Skeletal muscle tissue (tissue), 5 donors: ENCODE results near the gene RHOG. TPM values are rescaled to one million over a fixed set of nuclear protein-coding genes. Genes with fewer than 3 reads are reported as not detected.

Source experiments
- H3K27ac ChIP-seq: one replicate; pipeline ENCODE4 v1.7.0; 2013; ENCODE audit warnings: mild to moderate bottlenecking, low read depth, low read length, inconsistent platforms
- H3K27me3 ChIP-seq, 3 donors: one replicate each; pipeline ENCODE4 v1.7.0; 2013; ENCODE audit warnings: low read length in 3 of 3; ENCODE audit not compliant: control insufficient read depth in 3 of 3, insufficient read depth in 3 of 3
- H3K36me3 ChIP-seq, 3 donors: one replicate each; pipeline ENCODE4 v1.7.0; 2013; ENCODE audit warnings: low read length in 3 of 3; ENCODE audit not compliant: control insufficient read depth in 3 of 3, insufficient read depth in 3 of 3
- H3K4me1 ChIP-seq, 3 donors: one replicate each; pipeline ENCODE4 v1.7.0; 2013; ENCODE audit warnings: low read length in 3 of 3, mild to moderate bottlenecking in 3 of 3; ENCODE audit not compliant: control insufficient read depth in 3 of 3, insufficient read depth in 3 of 3
- H3K4me3 ChIP-seq, 3 donors: one replicate each; pipeline ENCODE4 v1.7.0; 2013; ENCODE audit warnings: low read length in 3 of 3
- H3K9ac ChIP-seq, 3 donors: one replicate each; pipeline ENCODE4 v1.7.0; 2013; ENCODE audit warnings: low read length in 3 of 3, mild to moderate bottlenecking in 3 of 3, moderate library complexity in 2 of 3, low read depth in 1 of 3
- H3K9me3 ChIP-seq, 3 donors: one replicate each; pipeline ENCODE4 v1.7.0; 2013; ENCODE audit warnings: low read length in 3 of 3; ENCODE audit not compliant: control insufficient read depth in 3 of 3
- small RNA-seq: library from RNA; depleted of rRNA; stranded (forward); fragments of <200 nt; gene quantifications from one replicate; pipeline ENCODE3, GENCODE V24; 2014
- total RNA-seq: library from RNA; depleted of rRNA; stranded (reverse); fragments of >200 nt; gene quantifications from one replicate; pipeline ENCODE4 v1.2.3, GENCODE V29; 2014
- donor health status: Osteomylitis.

Gene RHOG
- total RNA-seq, 1 donor from 2014 or later, result 1.6 TPM

- H3K9me3 ChIP-seq, result no peaks in the 10 kb centered on the region
- H3K27ac ChIP-seq, result no peak overlapping the region
- H3K4me1 ChIP-seq, result peaks cover 0 to 8% (median 6%) of the 10 kb centered on the region in 3 donors
- H3K9ac ChIP-seq, result no peak overlapping the region
- no peak overlapping the region for H3K4me3 ChIP-seq
- H3K36me3 ChIP-seq, result peaks cover 5 to 10% (median 7%) of the 10 kb centered on the region in 3 donors
- no peaks in the 10 kb centered on the region for H3K27me3 ChIP-seq
These were observed 57.1 kb downstream of the RHOG start for GRCh38 chr11:3783611-3784010.

DNA sequence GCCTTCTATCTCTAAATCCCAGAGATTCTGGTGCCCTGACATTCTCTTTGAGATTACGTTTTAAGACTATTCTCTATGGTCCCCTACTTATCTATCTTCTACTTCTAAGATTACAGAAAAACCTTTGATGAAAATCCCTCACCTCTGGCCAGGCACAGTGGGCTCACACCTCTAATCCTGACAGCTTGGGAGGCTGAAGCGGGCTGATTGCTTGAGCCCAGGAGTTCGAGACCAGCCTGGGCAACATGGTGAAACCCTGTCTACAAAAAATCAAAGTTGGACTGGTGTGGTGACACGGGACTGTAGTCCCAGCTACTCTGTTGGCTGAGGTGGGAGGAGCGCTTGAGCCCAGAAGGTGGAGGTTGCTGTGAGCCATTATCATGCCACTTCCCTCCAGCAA lies 57.8 kb downstream of the RHOG start:
- H3K9me3 ChIP-seq, result no peaks in the 10 kb centered on the region
- no peak overlapping the region for H3K27ac ChIP-seq

GRCh38 chr11:3781423-3781822 lies 59.3 kb downstream of the RHOG start:
- H3K27ac ChIP-seq, result no peak overlapping the region
- peak overlapping the region in 1 of 3 donors; percentile 43 for H3K9ac ChIP-seq
- no peaks in the 10 kb centered on the region for H3K9me3 ChIP-seq
- H3K4me3 ChIP-seq, result no peak overlapping the region
- H3K36me3 ChIP-seq, result peaks cover 9 to 24% (median 22%) of the 10 kb centered on the region in 3 donors
- H3K4me1 ChIP-seq, result peaks cover 0 to 6% (median under 1%) of the 10 kb centered on the region in 3 donors
- no peaks in the 10 kb centered on the region for H3K27me3 ChIP-seq

More for the DNA sequence above, 57.8 kb downstream of the RHOG start:
- Histone ChIP-seq H3K36me3 (peaks cover 9 to 16% (median 13%) of the 10 kb centered on the region in 3 donors), H3K27me3 (no peaks in the 10 kb centered on the region), H3K9ac (no peak overlapping the region), H3K4me3 (no peak overlapping the region), H3K4me1 (peaks cover 0 to 8% (median 6%) of the 10 kb centered on the region in 3 donors)

Small RNA genes within 50 kb of the gene (small RNA-seq; reads per million reads assigned to genes)
- gene RNU7-50P, result not detected

Other genes starting within 250 kb of the RHOG start
- 0.52 TPM for gene ART5, start 199.0 kb downstream of the RHOG start, total RNA-seq
- gene ART1, start 195.8 kb downstream of the RHOG start, total RNA-seq, result 2.1 TPM
- gene CHRNA10, start 169.6 kb downstream of the RHOG start, total RNA-seq, result 0.52 TPM
- 75.2 TPM for gene NUP98, start 43.4 kb downstream of the RHOG start, total RNA-seq
- gene PGAP2, start 32.4 kb downstream of the RHOG start, total RNA-seq, result 8.9 TPM
- gene STIM1, start 14.7 kb upstream of the RHOG start, total RNA-seq, result 54.8 TPM